Psoas muscle (tissue), 8 donors: ENCODE measurements around the gene CIC. TPM values are rescaled to one million over a fixed set of nuclear protein-coding genes. Genes with fewer than 3 reads are reported as not detected.

Source experiments
- ATAC-seq, 4 donors: fragments of 200-7000 bp; cut with Tn5 transposase; one replicate each; pipeline ENCODE4 v1.9.1; 2020; ENCODE audit warnings: moderate library complexity in 3 of 4, mild to moderate bottlenecking in 2 of 4
- DNase-seq, 2 donors: peaks; one replicate each; pipeline ENCODE4 v3.0.0-alpha.2; 2020
- H3K27ac ChIP-seq: fragments of 200-600 bp; one replicate; pipeline ENCODE4 v1.8.0; 2022
- H3K27me3 ChIP-seq, 3 donors: fragments of 200-600 bp in 1 of 3; one replicate each; pipeline versions ENCODE4 v1.6.1 to v1.8.0; 2013 to 2022; ENCODE audit warnings: low read length in 2 of 3, mild to moderate bottlenecking in 2 of 3, moderate library complexity in 1 of 3; ENCODE audit not compliant: insufficient read depth in 3 of 3
- H3K36me3 ChIP-seq, 2 donors: fragments of 200-600 bp in 1 of 2; one replicate each; pipeline versions ENCODE4 v1.6.1 to v1.8.0; 2013 to 2022; ENCODE audit warnings: low read depth in 1 of 2, mild to moderate bottlenecking in 1 of 2, moderate library complexity in 1 of 2; ENCODE audit not compliant: insufficient read depth in 1 of 2
- H3K4me1 ChIP-seq: fragments of 200-600 bp; one replicate; pipeline ENCODE4 v1.8.0; 2022
- H3K4me3 ChIP-seq: fragments of 200-600 bp; one replicate; pipeline ENCODE4 v1.8.0; 2022; ENCODE audit warnings: mild to moderate bottlenecking
- H3K9me3 ChIP-seq: fragments of 200-600 bp; one replicate; pipeline ENCODE4 v1.8.0; 2022
- CTCF ChIP-seq: fragments of 200-600 bp; IDR thresholded peaks from one replicate; pipeline ENCODE4 v1.8.0; 2022; ENCODE audit warnings: antibody characterized with exemption
- WGBS, 3 donors: extraction: QIAGEN DNeasy Blood & Tissue Kit; methylation state at CpG; one replicate each; pipeline versions ENCODE4 v1.1.6 to v1.1.7; 2013; 5-methylcytosine and 5-hydroxymethylcytosine counted together
- intact Hi-C, 2 donors: fragments of 100-400 bp; cut with DNase I; formaldehyde crosslinking; loops; one replicate each; pipeline versions ENCODE4 v1.11.0 to v1.14.2; 2022
- polyA plus RNA-seq, 3 donors: library from polyadenylated mRNA; stranded (reverse); fragments of 200-250 nt; gene quantifications; one replicate each; pipeline ENCODE4 v1.2.3, GENCODE V29; 2013
- total RNA-seq, 4 donors: library from RNA; stranded (reverse); fragmentation: NEBNext Ultra II Directional in 2 of 4; extraction: Animal tissue kit (Norgen Biotek cat#: 25700) in 2 of 4; gene quantifications; one replicate each; pipeline versions ENCODE4 v1.2.1 to v1.2.4, GENCODE V29; 2021 to 2023
- donor health status: healthy with polysubstance abuse.
- donor health status: DM: no; HTN: no; CAD: no; lungs with moderate emphysema.
- donor health status: Bipolar disorder and iron deficiency.
- donor health status: healthy.
- donor health status: DM: yes; HTN: yes; CAD: no.
- donor health status: DM: no; HTN: no; CAD: no.
- donor health status: DM: no; HTN: no; CAD: no.
- donor health status: DM: yes; HTN: yes; CAD: no.

Gene CIC
- total and polyA plus RNA-seq, 7 donors, result 17.1 to 55.0 (median 36.4) TPM

- WGBS, 3 donors, result 2 to 5% (median 4%) methylated on average over 13 of the region's 13 CpGs
- Histone ChIP-seq H3K27ac (peak overlapping the region; percentile 100), H3K9me3 (no peaks in the 10 kb centered on the region), H3K27me3 (no peaks in the 10 kb centered on the region), H3K4me3 (peak overlapping the region; percentile 88), H3K4me1 (peaks cover 29% of the 10 kb centered on the region), H3K36me3 (peaks cover 4 to 10% of the 10 kb centered on the region in 2 donors)
- no peak for ATAC-seq
- DNase-seq, result no peak
- no peak for TF ChIP-seq CTCF
- intact Hi-C loops, result no loop called here
Measured at GRCh38 chr19:42267644-42268141, 1.4 kb upstream of the CIC start.

- peak overlapping the region; percentile 100 for H3K27ac ChIP-seq
- peaks cover 29% of the 10 kb centered on the region for H3K4me1 ChIP-seq
- peaks cover 4 to 16% of the 10 kb centered on the region in 2 donors for H3K36me3 ChIP-seq
- ATAC-seq, result peak; percentile 81 to 85 (median 84)
- H3K4me3 ChIP-seq, result peak overlapping the region; percentile 88
- TF ChIP-seq CTCF, result no peak
- no peaks in the 10 kb centered on the region for H3K9me3 ChIP-seq
- H3K27me3 ChIP-seq, result no peaks in the 10 kb centered on the region
- 0 to 1% (median 0%) methylated on average over 43 to 46 of the region's 46 CpGs for WGBS, 3 donors
- peak; percentile 98 for DNase-seq
- intact Hi-C loops, result no loop called here
Measured at GRCh38 chr19:42268142-42268703, 829 bp upstream of the CIC start.

- peak; percentile 25 to 56 for DNase-seq
- ATAC-seq, result no peak
- Histone ChIP-seq H3K36me3 (peaks cover 4 to 31% of the 10 kb centered on the region in 2 donors), H3K27ac (peak overlapping the region; percentile 98), H3K27me3 (no peaks in the 10 kb centered on the region), H3K4me1 (peaks cover 32% of the 10 kb centered on the region), H3K9me3 (no peaks in the 10 kb centered on the region), H3K4me3 (peak overlapping the region; percentile 81)
- intact Hi-C loops, result no loop called here
- 19 to 31% (median 19%) methylated on average over 10 of the region's 10 CpGs for WGBS, 3 donors
- no peak for TF ChIP-seq CTCF
Measured at GRCh38 chr19:42269478-42270345, 660 bp downstream of the CIC start.

- intact Hi-C loops, result no loop called here
- Histone ChIP-seq H3K4me1 (peaks cover 40% of the 10 kb centered on the region), H3K27me3 (no peaks in the 10 kb centered on the region), H3K36me3 (peaks cover 4 to 38% of the 10 kb centered on the region in 2 donors), H3K27ac (peak overlapping the region; percentile 98), H3K4me3 (peak overlapping the region; percentile 81), H3K9me3 (no peaks in the 10 kb centered on the region)
- peak in 3 of 4 donors; percentile 12 to 26 (median 14) for ATAC-seq
- DNase-seq, result peak; percentile 56 to 82
- WGBS, 3 donors, result 8 to 12% (median 11%) methylated on average over 18 of the region's 18 CpGs
- no peak for TF ChIP-seq CTCF
Measured at GRCh38 chr19:42270346-42271044, 1.4 kb downstream of the CIC start.
